Heart right ventricle (tissue), 16 donors: ENCODE data around the gene SAG. TPM values are rescaled to one million over a fixed set of nuclear protein-coding genes. Genes with fewer than 3 reads are reported as not detected.
A peak's percentile ranks its signal among the peaks of the same experiment; 100 is the strongest.
"Not testable (repeated sequence)": the region's sequence is repeated elsewhere in the genome, so short reads cannot be mapped to it uniquely, and the experiment has no call there.

Experiments used
- ATAC-seq, 8 donors: fragments of 200-7000 bp; cut with Tn5 transposase; one replicate each; pipeline ENCODE4 v1.9.1; 2020; ENCODE audit warnings: mild to moderate bottlenecking in 8 of 8, moderate library complexity in 8 of 8, moderate number of reproducible peaks in 1 of 8
- DNase-seq, 2 donors: peaks; one replicate each; pipeline ENCODE4 v3.0.0-alpha.2; 2020
- H3K27ac ChIP-seq, 10 donors: fragments of 200-600 bp; sonication (generic) in 2 of 10; one replicate each; pipeline versions ENCODE4 v1.5.0 to v1.8.0; 2020 to 2022; ENCODE audit warnings: mild to moderate bottlenecking in 3 of 10
- H3K27me3 ChIP-seq, 7 donors: fragments of 200-600 bp; one replicate each; pipeline ENCODE4 v1.8.0; 2021 to 2022; ENCODE audit warnings: mild to moderate bottlenecking in 2 of 7
- H3K36me3 ChIP-seq, 9 donors: fragments of 200-600 bp; sonication (generic) in 1 of 9; one replicate each; pipeline versions ENCODE4 v1.5.0 to v1.8.0; 2020 to 2022; ENCODE audit warnings: mild to moderate bottlenecking in 2 of 9
- H3K4me1 ChIP-seq, 9 donors: fragments of 200-600 bp; sonication (generic) in 1 of 9; one replicate each; pipeline versions ENCODE4 v1.5.0 to v1.8.0; 2020 to 2022; ENCODE audit warnings: mild to moderate bottlenecking in 4 of 9
- H3K4me3 ChIP-seq, 10 donors: fragments of 200-600 bp; sonication (generic) in 2 of 10; one replicate each; pipeline versions ENCODE4 v1.5.0 to v1.8.0; 2020 to 2022; ENCODE audit warnings: mild to moderate bottlenecking in 7 of 10, moderate library complexity in 2 of 10
- H3K9me3 ChIP-seq, 11 donors: fragments of 200-600 bp in 10 of 11; sonication (generic) in 2 of 11; one replicate each; pipeline versions ENCODE4 v1.5.0 to v1.8.0; 2013 to 2022; ENCODE audit warnings: mild to moderate bottlenecking in 2 of 11, control low read depth in 1 of 11, moderate library complexity in 1 of 11
- CTCF ChIP-seq, 9 donors: fragments of 200-600 bp; sonication (generic) in 2 of 9; IDR thresholded peaks; one replicate each; pipeline versions ENCODE4 v1.5.0 to v1.8.0; 2021 to 2022; ENCODE audit warnings: antibody characterized with exemption in 9 of 9, mild to moderate bottlenecking in 5 of 9, moderate library complexity in 1 of 9
- WGBS, 2 donors: extraction: QIAGEN DNeasy Blood & Tissue Kit; methylation state at CpG; one replicate each; pipeline ENCODE4 v1.1.7; 2013; ENCODE audit warnings: inconsistent platforms in 1 of 2; 5-methylcytosine and 5-hydroxymethylcytosine counted together
- intact Hi-C, 10 donors: fragments of 100-400 bp; cut with DNase I; formaldehyde crosslinking; loops; one replicate each; pipeline versions ENCODE4 v1.11.1 to v1.14.2; 2022
- polyA plus RNA-seq, 2 donors: library from polyadenylated mRNA; stranded (reverse); fragments of 200-250 nt; gene quantifications; one replicate each; pipeline ENCODE4 v1.2.3, GENCODE V29; 2013
- total RNA-seq, 10 donors: library from RNA; stranded (reverse); fragmentation: NEBNext Ultra II Directional in 3 of 10; extraction: Animal tissue kit (Norgen Biotek cat#: 25700) in 3 of 10; gene quantifications; one replicate each; pipeline versions ENCODE4 v1.2.1 to v1.2.4, GENCODE V29; 2021 to 2023
- donor health status: Arrhythmogenic right ventricular cardiomyopathy.
- donor health status: ischemic (EF 13 %, LVEDD 7.1; RV severe dilation, severe dysfunction).
- donor health status: healthy with polysubstance abuse.
- donor health status: DM: no; HTN: yes; CAD: no.
- donor health status: DM: no; HTN: no; CAD: no.
- donor health status: ischemic (EF 25% LVEDD 6.9; RV normal size, moderate dysfunction).
- donor health status: ischemic (EF 25% LVEDD 5.7; RV mildly dilated, moderate dysfunction).
- donor health status: healthy.
- donor health status: DM: yes; HTN: yes; CAD: no.
- donor health status: Ischemic cardiomyopathy.
- donor health status: ischemic (EF 35%, LVEDD 5.7; RV mildly dilated, moderate dysfunction).
- donor health status: nonischemic (EF 11% LVEDD 7.7; RV severe dilation, severe dysfunction).
- donor health status: DM: yes; HTN: yes; CAD: no.
- donor health status: PGD.
- donor health status: ischemic (EF 29% LVEDD 5.4; RV normal size, mild dysfunction).
- donor health status: nonischemic (EF 23%, LVEDD 6.1; RV moderate dilation, normal function).

Gene SAG
- total and polyA plus RNA-seq, 12 donors, result not detected

- peak overlapping the region in 1 of 10 donors; percentile 6 for H3K4me3 ChIP-seq
- H3K9me3 ChIP-seq, result no peaks in the 10 kb centered on the region
- no peaks in the 10 kb centered on the region for H3K27me3 ChIP-seq
- ATAC-seq, result peak; percentile 58 to 91 (median 80)
- WGBS, 2 donors, result 74 to 80% methylated on average over 15 of the region's 15 CpGs
- peak overlapping the region in 5 of 10 donors; percentile 7 to 93 (median 50) for H3K27ac ChIP-seq
- TF ChIP-seq CTCF (IDR thresholded peaks at IDR 0.05), result no peak
- DNase-seq, result peak in 1 of 2 donors; percentile 71
- peaks cover 0 to 41% (median 0%) of the 10 kb centered on the region in 9 donors for H3K4me1 ChIP-seq
- H3K36me3 ChIP-seq, result no peaks in the 10 kb centered on the region
- intact Hi-C loops, result no loop called here
Measured at GRCh38 chr2:233331536-233331935, 23.9 kb downstream of the SAG start.

- intact Hi-C loops, result no loop called here
- Histone ChIP-seq H3K27me3 (no peaks in the 10 kb centered on the region), H3K4me1 (peaks cover 0 to 41% (median 0%) of the 10 kb centered on the region in 9 donors), H3K27ac (peak overlapping the region in 5 of 10 donors; percentile 34 to 93 (median 63)), H3K9me3 (no peaks in the 10 kb centered on the region), H3K36me3 (no peaks in the 10 kb centered on the region), H3K4me3 (no peak overlapping the region)
- TF ChIP-seq CTCF (IDR thresholded peaks at IDR 0.05), result no peak
- DNase-seq (no peak), ATAC-seq (no peak)
- 82 to 88% methylated on average over 4 of the region's 4 CpGs for WGBS, 2 donors
Measured at GRCh38 chr2:233332125-233332524, 24.5 kb downstream of the SAG start.

- Histone ChIP-seq H3K36me3 (no peaks in the 10 kb centered on the region), H3K9me3 (no peaks in the 10 kb centered on the region), H3K27ac (no peak overlapping the region), H3K4me1 (peaks cover 0 to 44% (median 0%) of the 10 kb centered on the region in 9 donors), H3K27me3 (peaks cover 0 to 5% (median 0%) of the 10 kb centered on the region in 7 donors), H3K4me3 (no peak overlapping the region)
- WGBS, 2 donors, result 89 to 90% methylated on average over 11 of the region's 11 CpGs
- no peak for TF ChIP-seq CTCF (IDR thresholded peaks at IDR 0.05)
- DNase-seq, result no peak
- no peak for ATAC-seq
- intact Hi-C loops, result no loop called here
Measured at GRCh38 chr2:233334915-233335314, 27.3 kb downstream of the SAG start.

GRCh38 chr2:233336091-233336490 is 28.5 kb downstream of the SAG start:
- intact Hi-C loops, result not testable (repeated sequence)
- WGBS, 2 donors, result 94 to 95% methylated on average over 13 of the region's 13 CpGs

GRCh38 chr2:233336541-233336940 is 28.9 kb downstream of the SAG start:
- Histone ChIP-seq H3K27ac (no peak overlapping the region), H3K36me3 (no peaks in the 10 kb centered on the region), H3K4me1 (peaks cover 0 to 31% (median 0%) of the 10 kb centered on the region in 9 donors), H3K27me3 (peaks cover 0 to 5% (median 0%) of the 10 kb centered on the region in 7 donors), H3K4me3 (no peak overlapping the region), H3K9me3 (peaks cover 0 to 4% (median 0%) of the 10 kb centered on the region in 11 donors)
- ATAC-seq (no peak), DNase-seq (no peak)
- TF ChIP-seq CTCF (IDR thresholded peaks at IDR 0.05), result no peak
- WGBS, 2 donors, result 94% methylated on average over 5 of the region's 5 CpGs
- intact Hi-C loops, result no loop called here

More at GRCh38 chr2:233336091-233336490, 28.5 kb downstream of the SAG start:
- H3K27me3 ChIP-seq, H3K4me3 ChIP-seq, DNase-seq, H3K27ac ChIP-seq, ATAC-seq, H3K9me3 ChIP-seq, H3K36me3 ChIP-seq: not testable (repeated sequence)
- H3K4me1 ChIP-seq, result peaks cover 0 to 34% (median 0%) of the 10 kb centered on the region in 9 donors
